IPS-18c (cell line): ENCODE data around the gene METTL27.
"Not testable (repeated sequence)": the region's sequence is repeated elsewhere in the genome, so short reads cannot be mapped to it uniquely, and the experiment has no call there.

Source experiments
- H3K4me3 ChIP-seq: 2 replicates; pipeline ENCODE4 v1.7.0; 2013; ENCODE audit warnings: low read depth, mild to moderate bottlenecking, low read length, moderate library complexity; ENCODE audit not compliant: insufficient read depth
- H3K9me3 ChIP-seq: one replicate; pipeline ENCODE4 v1.6.1; 2013; ENCODE audit warnings: mild to moderate bottlenecking, low read length, moderate library complexity; ENCODE audit not compliant: control insufficient read depth, insufficient read depth

Gene METTL27

GRCh38 chr7:73811760-73812168 lies 30.6 kb downstream of the METTL27 start:
- no peaks in the 10 kb centered on the region for H3K9me3 ChIP-seq

DNA sequence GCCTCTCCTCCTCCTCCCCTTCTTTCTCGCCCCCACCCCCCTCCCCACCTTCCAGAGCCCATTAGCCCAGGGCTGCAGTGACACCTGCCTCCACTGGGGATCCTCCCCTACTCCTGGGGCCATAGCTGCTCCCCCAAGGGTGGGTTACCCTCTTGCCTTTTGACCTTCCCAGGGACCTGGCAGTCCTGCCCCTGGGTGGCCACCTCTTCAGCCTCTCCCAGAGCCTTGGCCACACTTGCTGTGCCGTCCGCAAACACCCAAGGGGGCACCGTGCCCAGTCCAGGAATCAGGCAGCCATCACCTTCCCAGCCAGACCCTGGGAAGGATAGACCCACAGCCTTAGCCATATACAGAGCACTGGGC lies 31.3 kb downstream of the METTL27 start:
- Histone ChIP-seq H3K9me3 (no peaks in the 10 kb centered on the region), H3K4me3 (no peak overlapping the region)

More at GRCh38 chr7:73811760-73812168, 30.6 kb downstream of the METTL27 start:
- no peak overlapping the region for H3K4me3 ChIP-seq

DNA sequence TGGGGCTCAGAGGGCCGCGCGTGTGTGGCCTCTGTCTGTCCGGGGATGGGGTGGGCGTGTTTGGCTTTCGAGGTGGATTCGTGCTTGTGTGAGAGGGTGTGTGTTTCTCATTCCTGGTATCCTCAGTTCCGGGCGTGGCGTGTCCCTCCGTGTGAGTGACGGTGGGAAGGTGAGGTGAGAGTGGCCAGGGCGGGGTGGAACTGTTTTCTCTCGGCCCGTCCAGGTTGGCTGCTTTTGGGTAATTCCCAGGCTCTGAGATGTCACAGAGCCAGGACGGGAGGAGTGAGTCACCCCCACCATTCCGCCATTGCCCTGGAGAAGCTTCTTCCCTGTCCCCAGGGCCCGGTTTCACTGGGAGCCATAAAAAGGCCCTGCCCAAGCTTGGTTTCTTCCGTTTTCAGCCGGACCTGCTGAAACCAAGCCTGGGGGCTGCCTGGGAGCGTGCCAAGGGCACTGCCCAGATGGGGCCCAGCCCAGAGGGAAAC lies 32.8 kb downstream of the METTL27 start:
- Histone ChIP-seq H3K9me3 (no peaks in the 10 kb centered on the region), H3K4me3 (no peak overlapping the region)

- H3K4me3 ChIP-seq: no peak overlapping the region
- H3K9me3 ChIP-seq: no peaks in the 10 kb centered on the region
These were observed 39.9 kb downstream of the METTL27 start for GRCh38 chr7:73802459-73802858.

DNA sequence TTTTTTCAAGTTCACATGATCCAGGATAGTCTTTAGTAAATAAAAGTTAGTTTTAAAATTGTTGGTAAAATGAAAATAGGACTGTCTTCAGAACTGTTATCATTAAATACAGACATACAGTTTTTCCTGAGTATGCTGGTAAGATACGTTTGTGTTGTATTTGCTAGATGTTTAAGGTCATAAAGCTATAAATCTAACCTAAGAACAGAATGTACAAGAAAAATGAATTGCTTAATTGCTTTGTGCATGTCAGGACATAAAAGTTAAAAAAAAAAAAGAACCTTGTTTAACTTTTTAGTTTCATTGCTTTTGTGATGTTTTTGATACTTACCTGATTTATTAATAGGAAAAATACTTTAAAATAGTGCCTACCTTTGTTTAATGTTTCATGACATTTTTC lies 40.7 kb downstream of the METTL27 start:
- Histone ChIP-seq H3K4me3 (no peak overlapping the region), H3K9me3 (no peaks in the 10 kb centered on the region)

DNA sequence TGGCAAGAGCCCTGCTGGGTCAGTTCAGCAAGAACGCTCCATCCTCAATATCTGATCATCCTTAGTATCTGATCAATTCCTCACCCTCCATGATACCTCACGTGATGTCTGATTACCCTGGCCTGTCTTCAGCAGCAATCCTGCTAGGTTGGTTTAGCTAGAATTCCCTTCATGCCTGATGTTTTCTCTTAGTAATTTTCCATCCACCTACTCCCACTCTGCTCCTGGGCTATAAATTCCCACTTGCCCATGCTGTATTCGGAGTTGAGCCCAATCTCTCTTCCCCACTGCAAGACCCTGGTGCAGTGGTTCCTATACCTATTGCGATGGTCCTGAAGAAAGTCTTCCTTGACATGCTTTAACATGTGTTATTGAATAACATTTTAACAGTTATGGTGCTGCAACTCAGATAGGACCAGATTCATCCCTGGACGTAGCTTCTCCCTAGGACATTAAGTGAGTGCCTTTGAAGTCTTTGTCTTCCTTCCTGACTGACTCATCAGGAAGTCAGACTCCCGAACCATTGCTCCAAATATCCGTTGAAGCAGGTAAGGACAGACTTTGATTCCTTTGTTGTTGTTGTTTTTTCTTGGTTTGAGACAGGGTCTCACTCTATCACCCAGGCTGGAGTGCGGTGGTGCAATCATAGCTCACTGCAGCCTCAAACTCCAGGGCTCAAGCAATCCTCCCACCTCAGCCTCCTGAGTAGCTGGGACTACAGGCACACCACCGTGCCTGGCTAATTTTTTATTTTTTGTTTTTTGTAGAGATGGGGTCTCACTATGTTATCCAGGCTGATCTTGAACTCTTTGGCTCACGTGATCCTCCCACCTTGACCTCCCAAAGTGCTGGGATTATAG lies 42.8 kb downstream of the METTL27 start:
- Histone ChIP-seq H3K4me3 (no peak overlapping the region), H3K9me3 (no peaks in the 10 kb centered on the region)

DNA sequence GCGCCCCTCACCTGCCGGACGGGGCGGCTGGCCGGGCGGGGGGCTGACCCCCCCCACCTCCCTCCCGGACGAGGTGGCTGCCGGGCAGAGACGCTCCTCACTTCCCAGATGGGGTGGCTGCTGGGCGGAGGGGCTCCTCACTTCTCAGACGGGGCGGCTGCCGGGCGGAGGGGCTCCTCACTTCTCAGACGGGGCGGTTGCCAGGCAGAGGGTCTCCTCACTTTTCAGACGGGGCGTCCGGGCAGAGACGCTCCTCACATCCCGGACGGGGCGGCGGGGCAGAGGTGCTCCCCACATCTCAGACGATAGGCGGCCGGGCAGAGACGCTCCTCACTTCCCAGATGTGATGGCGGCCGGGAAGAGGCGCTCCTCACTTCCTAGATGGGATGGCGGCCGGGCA lies 45.1 kb downstream of the METTL27 start:
- not testable (repeated sequence) for H3K4me3 ChIP-seq, H3K9me3 ChIP-seq

DNA sequence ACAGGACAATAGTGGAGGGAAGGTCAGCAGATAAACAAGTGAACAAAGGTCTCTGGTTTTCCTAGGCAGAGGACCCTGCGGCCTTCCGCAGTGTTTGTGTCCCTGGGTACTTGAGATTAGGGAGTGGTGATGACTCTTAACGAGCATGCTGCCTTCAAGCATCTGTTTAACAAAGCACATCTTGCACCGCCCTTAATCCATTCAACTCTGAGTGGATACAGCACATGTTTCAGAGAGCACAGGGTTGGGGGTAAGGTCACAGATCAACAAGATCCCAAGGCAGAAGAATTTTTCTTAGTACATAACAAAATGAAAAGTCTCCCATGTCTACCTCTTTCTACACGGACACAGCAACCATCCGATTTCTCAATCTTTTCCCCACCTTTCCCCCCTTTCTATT lies 45.7 kb downstream of the METTL27 start:
- not testable (repeated sequence) for H3K9me3 ChIP-seq

DNA sequence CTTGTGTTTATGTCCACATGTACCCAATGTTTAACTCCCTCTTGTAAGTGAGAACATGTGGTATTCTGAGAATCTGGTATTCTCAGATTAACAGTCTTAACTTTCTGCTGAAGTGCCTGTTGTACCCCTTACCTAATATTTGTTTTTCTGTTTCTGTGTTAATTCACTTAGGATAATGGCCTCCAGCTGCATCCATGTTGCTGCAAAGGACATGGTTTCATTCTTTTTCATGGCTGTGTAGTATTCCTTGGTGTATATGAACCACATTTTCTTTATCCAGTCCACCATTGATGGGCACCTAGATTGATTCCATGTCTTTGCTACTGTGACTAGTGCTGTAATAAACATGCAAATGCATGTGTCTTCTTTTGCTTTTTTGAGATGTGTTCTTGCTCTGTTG lies 47.1 kb downstream of the METTL27 start:
- H3K9me3 ChIP-seq, H3K4me3 ChIP-seq: not testable (repeated sequence)

More for the DNA sequence above, 45.7 kb downstream of the METTL27 start:
- H3K4me3 ChIP-seq: not testable (repeated sequence)

GRCh38 chr7:73791170-73791690 lies 51.1 kb downstream of the METTL27 start:
- not testable (repeated sequence) for H3K4me3 ChIP-seq, H3K9me3 ChIP-seq

DNA sequence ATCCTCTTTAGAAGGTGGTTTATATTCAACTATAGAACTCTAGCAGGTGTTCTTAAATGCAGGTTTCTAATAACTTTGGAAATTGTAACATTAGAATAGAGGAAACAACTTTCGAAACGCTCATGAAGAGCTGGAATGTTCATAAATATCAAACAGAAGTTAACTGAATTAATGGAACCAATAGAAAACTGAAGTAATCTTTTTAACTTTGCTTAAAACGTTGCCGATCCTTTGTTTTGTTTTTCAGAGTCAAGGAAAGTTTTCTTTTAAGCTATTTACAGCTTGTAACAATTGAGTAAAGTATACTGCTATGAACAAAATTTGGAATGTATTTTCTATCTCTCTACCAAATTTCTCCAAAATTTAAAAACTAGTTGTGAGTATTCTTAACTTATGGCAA lies 53.3 kb downstream of the METTL27 start:
- no peak overlapping the region for H3K4me3 ChIP-seq
- no peaks in the 10 kb centered on the region for H3K9me3 ChIP-seq

DNA sequence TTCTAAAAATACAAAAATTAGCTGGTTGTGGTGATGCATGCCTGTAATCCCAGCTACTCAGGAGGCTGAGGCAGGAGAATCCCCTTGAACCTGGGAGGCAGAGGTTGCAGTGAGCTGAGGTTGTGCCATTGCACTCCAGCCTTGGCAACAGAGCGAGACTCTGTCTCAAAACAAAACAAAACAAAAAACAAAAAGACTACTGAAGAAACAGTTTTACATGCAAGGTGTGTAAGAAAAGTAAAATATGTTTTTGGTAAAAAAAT lies 54.6 kb downstream of the METTL27 start:
- H3K4me3 ChIP-seq, H3K9me3 ChIP-seq: not testable (repeated sequence)

DNA sequence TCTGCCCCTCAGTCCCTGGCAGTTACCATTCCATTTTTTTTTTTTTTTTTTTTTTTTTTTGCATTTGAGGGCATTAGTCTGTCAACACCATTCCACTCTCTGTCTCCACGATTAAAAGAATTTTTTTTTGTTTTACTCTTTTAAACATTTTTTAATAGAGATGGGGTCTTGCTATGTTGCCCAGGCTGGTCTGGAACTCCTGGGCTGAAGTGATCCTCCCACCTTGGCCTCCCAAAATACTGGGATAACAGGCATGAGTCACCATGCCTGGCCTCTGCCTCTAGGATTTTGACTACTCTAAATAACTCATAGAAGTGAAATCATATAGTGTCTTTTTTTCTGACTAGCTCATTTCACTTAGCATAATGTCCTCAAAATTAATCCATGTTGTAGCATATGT lies 55.7 kb downstream of the METTL27 start:
- H3K4me3 ChIP-seq: no peak overlapping the region
- no peaks in the 10 kb centered on the region for H3K9me3 ChIP-seq
